Epithelial cell of proximal tubule (primary cell): ENCODE measurements around the gene LPIN1. TPM values are rescaled to one million over a fixed set of nuclear protein-coding genes. Genes with fewer than 3 reads are reported as not detected.

ENCODE experiments used
- DNase-seq: peaks from one replicate; pipeline ENCODE4 v3.0.0-alpha.2; 2011; ENCODE audit warnings: low read depth
- H3K4me3 ChIP-seq: 2 replicates; pipeline ENCODE4 v1.5.1; 2011; ENCODE audit warnings: low read depth, mild to moderate bottlenecking, low read length
- total RNA-seq: library from RNA; depleted of rRNA; stranded (reverse); fragments of >200 nt; gene quantifications from 2 replicates; pipeline ENCODE4 v1.2.3, GENCODE V29; 2015
- TF ChIP-seq, protein P1 (sequence below): conservative IDR thresholded peaks from 2 replicates; pipeline ENCODE4 v1.5.1; 2012; ENCODE audit warnings: low read depth, mild to moderate bottlenecking, low read length

Gene LPIN1
- total RNA-seq, 1 donor from 2014 or later: 33.8 TPM

DNA sequence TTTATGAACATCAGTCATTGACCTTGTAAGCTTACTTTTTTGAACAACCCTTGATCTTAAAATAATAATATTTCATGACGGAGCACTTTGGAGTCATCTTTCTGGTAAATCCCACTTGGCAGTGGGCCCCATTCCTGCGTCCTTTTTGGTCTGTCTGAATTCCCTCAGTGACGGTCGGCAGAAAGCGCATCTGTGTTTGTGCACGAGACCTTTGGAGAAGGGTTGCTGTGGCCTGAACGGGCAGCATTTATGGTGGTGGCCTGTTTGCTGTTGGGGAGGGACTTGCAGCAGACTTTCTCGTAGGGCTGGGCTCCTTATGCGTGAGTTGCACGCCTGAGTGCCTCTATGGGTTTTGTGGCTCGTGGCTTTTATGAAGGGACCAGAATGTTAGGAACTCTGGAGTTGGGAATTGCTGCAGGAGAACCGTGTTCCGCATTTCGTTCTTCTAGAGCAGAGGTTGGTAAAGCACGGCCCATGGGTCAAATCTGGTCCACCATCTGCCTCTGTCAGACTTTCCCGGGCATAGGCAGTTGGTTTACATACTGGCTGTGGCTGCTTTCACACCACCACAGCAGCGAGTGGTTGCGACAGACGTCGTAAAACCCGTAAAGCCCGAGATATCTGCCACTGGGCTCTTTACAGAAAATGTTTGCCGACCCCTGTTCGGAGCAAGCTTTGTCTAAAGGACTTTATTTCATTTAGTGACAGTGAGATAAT lies 30.8 kb downstream of the LPIN1 start:
- H3K4me3 ChIP-seq: no peak overlapping the region
- TF ChIP-seq, protein P1, sequence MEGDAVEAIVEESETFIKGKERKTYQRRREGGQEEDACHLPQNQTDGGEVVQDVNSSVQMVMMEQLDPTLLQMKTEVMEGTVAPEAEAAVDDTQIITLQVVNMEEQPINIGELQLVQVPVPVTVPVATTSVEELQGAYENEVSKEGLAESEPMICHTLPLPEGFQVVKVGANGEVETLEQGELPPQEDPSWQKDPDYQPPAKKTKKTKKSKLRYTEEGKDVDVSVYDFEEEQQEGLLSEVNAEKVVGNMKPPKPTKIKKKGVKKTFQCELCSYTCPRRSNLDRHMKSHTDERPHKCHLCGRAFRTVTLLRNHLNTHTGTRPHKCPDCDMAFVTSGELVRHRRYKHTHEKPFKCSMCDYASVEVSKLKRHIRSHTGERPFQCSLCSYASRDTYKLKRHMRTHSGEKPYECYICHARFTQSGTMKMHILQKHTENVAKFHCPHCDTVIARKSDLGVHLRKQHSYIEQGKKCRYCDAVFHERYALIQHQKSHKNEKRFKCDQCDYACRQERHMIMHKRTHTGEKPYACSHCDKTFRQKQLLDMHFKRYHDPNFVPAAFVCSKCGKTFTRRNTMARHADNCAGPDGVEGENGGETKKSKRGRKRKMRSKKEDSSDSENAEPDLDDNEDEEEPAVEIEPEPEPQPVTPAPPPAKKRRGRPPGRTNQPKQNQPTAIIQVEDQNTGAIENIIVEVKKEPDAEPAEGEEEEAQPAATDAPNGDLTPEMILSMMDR: no peak
- DNase-seq: no peak

DNA sequence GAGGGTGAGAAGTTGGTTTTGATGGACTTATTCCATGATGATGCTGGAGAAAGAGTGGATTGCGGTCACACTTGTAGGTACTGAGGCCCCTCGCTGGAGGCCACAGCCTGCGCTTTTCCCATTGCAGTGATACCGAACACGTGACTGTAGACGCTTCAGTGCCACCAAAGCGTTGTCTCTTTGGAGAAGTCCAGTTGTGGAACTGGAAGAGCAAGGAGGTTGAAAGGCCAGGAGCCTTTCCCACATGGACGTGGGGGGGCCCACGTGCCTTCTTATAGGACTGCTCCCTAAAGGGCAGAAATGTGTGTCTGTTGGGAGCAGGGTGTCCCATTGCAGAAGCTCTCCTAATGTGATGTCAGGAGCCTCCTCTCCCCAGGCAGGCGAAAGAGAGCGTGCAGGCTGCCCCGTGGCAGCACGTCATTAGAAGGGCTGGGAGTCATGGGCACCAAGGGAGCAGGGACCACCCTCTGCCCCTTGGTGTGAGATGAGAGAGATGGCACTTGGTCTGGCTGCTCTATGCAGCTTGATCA lies 31.5 kb downstream of the LPIN1 start:
- no peak for DNase-seq
- no peak overlapping the region for H3K4me3 ChIP-seq
- TF ChIP-seq, protein P1: no peak

DNA sequence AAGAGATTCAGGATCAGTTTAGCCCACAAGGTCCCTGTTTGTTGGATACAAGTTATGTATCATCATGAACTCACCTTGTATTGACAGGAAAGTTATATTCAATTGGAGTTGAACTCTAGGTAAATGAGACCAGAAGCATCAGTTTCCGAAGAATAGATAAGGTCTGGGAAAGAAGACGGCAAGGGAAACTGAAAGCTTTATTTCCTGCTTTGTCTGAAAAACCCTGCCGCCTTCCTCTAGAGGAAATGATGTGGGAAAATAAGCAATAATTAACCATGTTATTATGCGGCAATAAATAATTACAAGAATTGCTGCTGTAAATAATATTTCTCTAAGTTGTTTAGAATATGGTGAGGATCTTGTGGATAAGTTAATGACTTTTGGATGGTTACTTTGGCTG lies 32.0 kb downstream of the LPIN1 start:
- no peak overlapping the region for H3K4me3 ChIP-seq
- DNase-seq: no peak
- TF ChIP-seq, protein P1: no peak

DNA sequence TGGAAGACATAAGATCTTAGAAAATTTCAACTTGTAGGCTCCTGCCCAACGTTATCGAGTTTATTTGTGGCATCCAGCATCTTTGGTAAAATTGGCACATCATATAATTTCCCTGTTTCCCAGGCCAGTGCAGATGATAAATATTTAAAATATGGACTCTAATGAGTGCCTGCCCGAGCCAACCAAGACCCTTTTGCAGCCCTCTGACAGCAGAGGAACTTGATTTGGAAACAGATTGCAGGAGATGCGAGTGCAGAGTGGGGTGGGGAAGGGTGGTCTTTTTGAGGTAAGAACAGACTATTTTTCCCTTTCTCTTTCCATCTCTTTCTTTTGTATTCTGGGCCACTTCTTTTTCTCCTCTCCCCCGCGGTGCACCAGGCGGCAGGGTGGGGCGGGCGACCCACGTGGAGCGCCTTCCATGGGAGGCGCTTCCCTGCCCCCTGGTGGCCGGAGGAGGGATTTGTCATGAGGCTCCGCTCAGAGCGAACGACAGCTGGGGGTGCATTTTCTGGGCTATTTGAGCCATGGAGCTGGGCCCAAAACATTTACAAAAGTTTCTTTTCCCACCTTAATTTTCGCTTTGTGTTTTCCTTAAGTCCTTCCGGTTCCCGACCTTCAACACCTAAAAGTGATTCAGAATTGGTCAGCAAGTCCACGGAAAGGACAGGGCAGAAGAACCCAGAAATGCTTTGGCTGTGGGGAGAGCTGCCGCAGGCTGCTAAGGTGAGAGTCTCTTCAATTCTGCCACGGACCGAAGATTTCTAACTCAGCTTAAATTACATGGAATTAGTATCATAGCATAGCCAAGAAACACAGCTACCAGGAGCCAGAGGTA lies 32.7 kb downstream of the LPIN1 start:
- no peak for DNase-seq
- H3K4me3 ChIP-seq: peak overlapping the region; percentile 28
- TF ChIP-seq, protein P1: peak; percentile 85

DNA sequence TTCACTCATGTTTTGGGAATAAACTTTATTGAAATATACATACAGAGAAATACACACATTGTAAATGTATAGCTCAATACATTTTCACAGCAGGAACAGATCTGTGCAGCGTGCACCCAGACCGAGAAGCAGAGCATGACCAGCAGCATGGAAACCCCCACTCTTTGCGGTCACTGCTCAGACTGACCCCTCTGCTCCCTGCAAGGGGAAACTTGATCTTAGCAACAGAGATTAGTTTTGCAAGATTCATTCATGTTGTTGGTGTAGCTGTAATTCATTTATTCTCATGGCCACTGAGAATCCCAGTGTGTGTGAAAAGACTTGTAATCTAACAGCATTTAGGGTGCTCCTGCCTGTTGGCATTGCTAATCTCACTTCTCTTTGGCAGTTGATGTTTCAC lies 35.2 kb downstream of the LPIN1 start:
- no peak overlapping the region for H3K4me3 ChIP-seq
- TF ChIP-seq, protein P1: no peak

DNA sequence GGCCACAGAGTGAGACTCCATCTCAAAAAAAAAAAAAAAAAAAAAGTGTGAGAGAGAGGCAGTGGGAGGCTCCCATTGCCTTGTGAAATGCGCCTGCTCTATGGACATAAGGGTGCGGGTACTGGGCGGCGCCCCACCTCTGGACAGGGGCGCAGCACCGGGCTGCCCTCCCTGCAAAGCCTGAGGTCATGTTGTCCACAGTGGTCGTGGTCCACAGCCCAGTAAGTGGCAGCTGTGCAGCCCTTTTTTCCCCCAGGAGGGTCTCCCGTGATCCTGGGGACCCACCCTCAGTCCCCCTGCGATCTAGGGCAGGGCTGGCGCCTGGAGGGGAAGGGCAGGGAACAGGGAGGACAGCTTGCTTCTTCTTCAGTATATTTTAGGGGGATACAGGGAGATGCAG lies 37.8 kb downstream of the LPIN1 start:
- H3K4me3 ChIP-seq: no peak overlapping the region
- TF ChIP-seq, protein P1: no peak
- DNase-seq: no peak

More for the DNA sequence above, 35.2 kb downstream of the LPIN1 start:
- no peak for DNase-seq
